RCC 7860 (cell line): ENCODE results near the gene R3HDM1.
"Not testable (repeated sequence)": the region's sequence is repeated elsewhere in the genome, so short reads cannot be mapped to it uniquely, and the experiment has no call there.

Experiments
- DNase-seq: peaks from one replicate; pipeline ENCODE4 v3.0.0-alpha.2; 2015; ENCODE audit warnings: low spot score
- FAIRE-seq: peaks from 2 replicates; lab custom pipeline; 2012; peaks lifted over from hg19 to GRCh38; lab: Jason Lieb, UNC

R3HDM1 gene

DNA sequence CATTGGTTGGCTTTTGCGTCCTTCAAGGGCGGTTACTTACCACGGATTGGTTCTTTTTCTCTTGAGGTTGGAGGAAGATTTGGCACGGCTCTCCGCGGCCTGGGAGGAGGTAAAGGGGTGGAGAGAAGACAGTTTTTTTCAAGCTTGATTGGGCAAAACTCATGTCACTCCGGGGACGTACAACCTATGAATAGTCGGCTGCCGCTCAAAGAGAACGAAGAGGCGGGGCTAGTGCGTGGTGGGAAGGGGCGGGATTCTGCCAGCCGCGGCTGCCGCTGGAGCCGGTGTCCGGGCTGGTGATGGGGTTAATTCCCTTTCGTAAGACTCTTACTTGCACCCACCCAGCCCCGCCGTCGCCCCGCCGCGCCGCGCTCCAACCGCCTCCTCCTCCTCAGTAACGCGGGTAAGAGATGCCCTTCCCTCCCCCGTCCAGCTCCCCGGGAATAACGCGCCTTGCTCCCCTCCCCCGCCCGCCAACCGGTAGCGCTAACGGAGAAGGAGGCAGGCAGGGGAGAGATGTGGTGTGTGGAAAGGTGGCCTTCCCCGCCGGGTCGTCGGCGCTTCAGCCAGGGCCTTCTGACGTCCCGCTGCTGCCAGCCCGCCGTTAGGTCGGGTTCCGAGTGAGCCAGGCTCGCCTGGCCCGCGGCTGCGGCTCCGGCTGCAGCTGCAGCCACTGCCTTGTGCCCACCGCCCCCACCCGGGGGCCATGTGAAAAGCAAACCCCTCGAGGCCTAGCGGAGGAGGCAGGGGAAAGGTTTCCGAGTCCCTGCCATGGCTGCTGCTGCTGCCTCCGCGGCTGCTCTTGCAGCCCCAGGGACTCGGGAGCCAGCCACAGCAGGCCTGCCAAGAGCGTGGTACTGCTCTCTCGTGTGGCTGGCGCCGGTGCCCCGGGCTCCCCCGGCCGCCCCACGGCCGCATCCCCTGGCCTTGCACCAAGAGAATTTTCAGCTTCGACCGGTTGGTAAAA is at the start of gene R3HDM1:
R3HDM1 (plus strand) TSS at position 254 of the 967 bp plus-strand sequence. CDS start 73,362 bp downstream, outside the sequence.
- FAIRE-seq: peak; percentile 94

GRCh38 chr2:135485441-135485840 is 45.8 kb upstream of the R3HDM1 start:
- DNase-seq: no peak
- no peak for FAIRE-seq

More for the DNA sequence above, at the start of gene R3HDM1:
- peak; percentile 100 for DNase-seq

DNA sequence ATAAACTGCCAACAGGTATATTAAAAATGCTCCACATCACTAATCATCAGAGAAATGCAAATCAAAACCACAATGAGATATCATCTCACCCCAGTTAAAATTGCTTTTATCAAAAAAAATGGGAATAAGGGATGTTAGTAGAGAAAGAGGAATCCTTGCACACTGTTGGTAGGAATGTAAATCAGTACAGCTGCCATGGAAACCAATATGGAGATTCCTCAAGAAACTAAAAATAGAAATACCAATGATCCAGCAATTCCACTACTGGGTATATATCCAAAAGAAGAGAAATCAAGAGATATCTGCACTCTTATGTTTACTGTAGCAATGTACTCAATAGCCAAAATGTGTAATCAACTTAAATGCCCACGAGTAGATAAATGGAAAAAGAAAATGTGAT is 40.9 kb upstream of the R3HDM1 start:
- DNase-seq (no peak), FAIRE-seq (no peak)

DNA sequence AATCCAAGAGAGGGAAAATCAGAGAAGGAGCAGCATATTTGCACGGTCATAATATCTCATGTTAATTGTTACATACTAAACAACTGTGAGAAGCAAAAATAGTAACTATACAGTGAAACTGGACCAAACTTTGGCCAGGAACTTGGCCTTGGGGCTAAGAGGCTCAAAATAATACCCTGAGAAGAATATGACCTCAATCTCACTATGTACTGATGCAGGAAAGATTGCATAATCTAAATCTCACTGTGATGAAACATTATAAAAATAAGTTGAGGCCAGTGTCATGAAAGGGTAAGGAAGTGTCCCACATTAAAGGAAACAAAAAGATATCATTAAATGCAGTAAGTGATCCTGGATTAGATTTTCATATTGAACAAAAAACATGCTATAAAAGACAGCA is 36.8 kb upstream of the R3HDM1 start:
- FAIRE-seq (no peak), DNase-seq (no peak)

GRCh38 chr2:135494917-135495316 is 36.4 kb upstream of the R3HDM1 start:
- no peak for DNase-seq
- no peak for FAIRE-seq

DNA sequence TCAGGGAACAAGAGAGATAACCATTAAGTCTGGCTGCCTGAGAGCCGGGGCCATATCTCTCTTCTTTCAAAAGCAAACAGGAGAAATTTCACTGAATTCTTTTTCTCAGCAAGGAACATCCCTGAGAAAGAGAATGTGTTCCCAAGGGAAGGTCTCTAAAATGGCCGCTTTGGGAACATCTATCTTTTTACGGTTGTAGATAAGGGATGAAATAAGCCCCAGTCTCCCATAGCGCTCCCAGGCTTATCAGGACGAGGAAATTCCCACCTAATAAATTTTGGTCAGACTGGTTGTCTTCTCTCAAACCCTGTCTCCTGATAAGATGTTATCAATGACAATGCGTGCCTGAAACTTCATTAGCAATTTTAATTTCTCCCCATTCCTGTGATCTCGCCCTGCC is 32.7 kb upstream of the R3HDM1 start:
- FAIRE-seq, DNase-seq: not testable (repeated sequence)

- DNase-seq (no peak), FAIRE-seq (no peak)
These were observed 26.5 kb upstream of the R3HDM1 start for GRCh38 chr2:135504811-135505210.

- FAIRE-seq (no peak), DNase-seq (no peak)
These were observed 20.7 kb upstream of the R3HDM1 start for GRCh38 chr2:135510577-135510976.

GRCh38 chr2:135512099-135512498 is 19.2 kb upstream of the R3HDM1 start:
- no peak for DNase-seq
- no peak for FAIRE-seq

GRCh38 chr2:135525786-135526185 is 5.5 kb upstream of the R3HDM1 start:
- FAIRE-seq (no peak), DNase-seq (no peak)

- FAIRE-seq: no peak
- no peak for DNase-seq
These were observed 3.3 kb upstream of the R3HDM1 start for GRCh38 chr2:135528006-135528405.

DNA sequence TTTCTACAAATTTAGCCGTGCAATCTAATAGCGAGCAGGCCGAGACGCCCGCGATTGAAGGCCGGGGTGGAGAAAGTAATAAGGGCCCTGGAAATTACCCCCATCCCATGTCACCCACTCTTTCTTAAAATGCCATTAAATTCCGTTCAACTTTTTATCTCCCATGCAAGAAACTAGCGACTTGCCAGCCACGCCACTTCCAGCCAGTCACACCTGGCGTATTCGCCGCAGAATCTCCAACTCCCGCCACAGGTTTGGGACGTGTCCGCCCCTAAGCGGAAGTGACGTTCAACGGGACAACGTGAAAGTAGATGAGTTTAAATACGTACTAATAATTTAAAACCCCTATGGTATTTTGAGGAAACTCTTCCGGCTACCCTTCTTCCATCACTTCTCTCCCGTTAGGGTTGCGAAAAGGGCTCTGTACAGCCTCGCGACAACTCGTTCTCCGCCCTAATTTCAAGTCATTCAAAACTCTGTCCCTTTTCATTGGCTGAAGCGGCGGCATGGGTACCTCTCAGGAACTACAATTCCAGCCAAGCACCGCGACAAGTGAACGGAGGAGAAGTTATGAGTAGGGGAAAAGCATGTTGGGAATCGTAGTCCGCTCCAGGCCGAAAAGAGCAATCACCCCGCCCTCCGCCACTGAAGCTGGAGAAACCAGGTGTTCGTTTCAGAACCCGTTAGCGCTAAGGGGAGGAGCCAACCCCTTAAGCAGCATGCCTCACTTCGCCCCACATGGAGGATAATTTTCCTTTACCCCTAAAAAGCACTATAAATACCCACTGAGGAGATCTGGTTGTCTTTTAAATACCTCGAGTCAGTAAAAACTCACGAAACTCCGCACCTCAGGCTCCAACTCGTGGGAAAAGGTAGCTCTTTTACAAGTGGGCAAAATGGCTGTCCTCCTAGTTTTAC is 712 bp upstream of the R3HDM1 start, which contains the start of gene ZRANB3:
ZRANB3 (minus strand) TSS at position 906 of the 918 bp plus-strand sequence.
- peak; percentile 97 for DNase-seq
- no peak for FAIRE-seq

GRCh38 chr2:135532581-135532980 is 1.3 kb downstream of the R3HDM1 start:
- DNase-seq: no peak
- FAIRE-seq: no peak

DNA sequence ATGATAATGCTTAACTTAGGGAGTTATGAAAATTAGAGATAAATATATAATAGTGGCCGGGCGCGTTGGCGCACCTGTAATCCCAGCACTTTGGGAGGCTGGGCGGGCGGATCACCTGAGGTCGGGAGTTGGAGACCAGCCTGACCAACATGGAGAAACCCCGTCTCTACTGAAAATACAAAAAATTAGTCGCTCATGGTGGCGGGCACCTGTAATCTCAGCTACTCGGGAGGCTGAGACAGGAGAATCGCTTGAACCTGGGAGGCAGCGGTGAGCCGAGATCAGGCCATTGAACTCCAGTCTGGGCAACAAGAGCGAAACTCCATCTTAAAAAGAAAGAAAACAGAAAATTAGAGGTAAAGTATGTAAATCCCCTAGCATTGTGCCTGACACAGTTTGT is 2.3 kb downstream of the R3HDM1 start:
- not testable (repeated sequence) for FAIRE-seq, DNase-seq

DNA sequence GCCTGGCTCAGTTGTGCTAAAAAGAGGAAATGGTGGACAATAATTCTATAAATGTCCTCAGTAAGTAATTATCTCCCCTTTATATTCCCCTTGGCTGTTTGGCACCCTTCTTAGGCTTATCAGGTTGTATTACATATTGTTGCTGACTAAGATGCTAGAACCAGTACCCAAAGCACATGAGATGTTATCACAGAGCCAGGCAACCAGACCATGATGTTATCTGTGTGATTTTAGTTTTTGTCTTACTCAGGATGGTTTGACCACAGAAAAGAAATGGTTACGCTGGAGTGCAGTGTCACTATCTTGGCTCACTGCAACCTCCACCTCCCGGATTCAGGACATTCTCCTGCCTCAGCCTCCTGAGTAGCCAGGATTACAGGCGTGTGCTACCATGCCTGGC is 15.2 kb downstream of the R3HDM1 start:
- DNase-seq: no peak
- no peak for FAIRE-seq

DNA sequence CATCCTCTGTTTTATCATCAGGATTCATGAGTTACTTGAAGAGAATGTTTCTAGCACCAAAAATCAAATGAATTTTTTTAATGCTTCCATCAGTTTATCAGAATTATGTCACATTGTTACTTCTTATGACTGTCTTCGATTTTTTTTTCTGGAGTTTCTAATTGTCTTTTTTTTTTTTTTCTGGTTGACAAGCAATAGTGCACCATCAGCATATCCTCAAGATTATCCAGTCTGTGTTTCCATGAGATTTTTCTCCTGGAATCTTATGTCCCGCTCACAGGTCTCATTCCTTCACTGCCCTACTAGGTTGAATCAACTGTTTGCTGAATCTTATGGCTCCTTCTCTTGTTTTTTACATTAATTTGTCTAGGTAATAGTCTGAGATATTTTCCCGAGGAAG is 16.0 kb downstream of the R3HDM1 start:
- no peak for DNase-seq
- no peak for FAIRE-seq

GRCh38 chr2:135551356-135551755 is 20.1 kb downstream of the R3HDM1 start:
- no peak for FAIRE-seq
- DNase-seq: no peak

DNA sequence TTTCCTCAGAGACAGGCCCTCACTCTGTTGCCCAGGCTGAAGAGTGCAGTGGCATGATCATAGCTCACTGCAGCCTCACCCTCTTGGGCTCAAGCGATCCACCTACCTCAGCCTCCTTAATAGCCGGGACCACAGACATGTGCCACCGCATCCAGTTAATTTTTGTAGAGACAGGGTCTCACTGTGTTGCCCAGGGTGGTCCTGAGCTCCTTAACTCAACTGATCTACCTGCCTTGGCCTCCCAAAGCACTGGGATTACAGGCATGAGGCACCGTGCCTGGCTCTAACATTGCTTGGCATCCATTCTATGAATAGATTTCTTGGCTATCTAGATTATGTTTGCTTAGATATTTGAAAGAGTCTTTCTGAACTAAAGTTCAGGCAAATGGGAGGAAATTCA is 21.6 kb downstream of the R3HDM1 start:
- DNase-seq: no peak
- no peak for FAIRE-seq

- FAIRE-seq (no peak), DNase-seq (no peak)
These were observed 24.0 kb downstream of the R3HDM1 start for GRCh38 chr2:135555311-135555710.

- no peak for DNase-seq
- FAIRE-seq: no peak
These were observed 26.2 kb downstream of the R3HDM1 start for GRCh38 chr2:135557530-135557929.

DNA sequence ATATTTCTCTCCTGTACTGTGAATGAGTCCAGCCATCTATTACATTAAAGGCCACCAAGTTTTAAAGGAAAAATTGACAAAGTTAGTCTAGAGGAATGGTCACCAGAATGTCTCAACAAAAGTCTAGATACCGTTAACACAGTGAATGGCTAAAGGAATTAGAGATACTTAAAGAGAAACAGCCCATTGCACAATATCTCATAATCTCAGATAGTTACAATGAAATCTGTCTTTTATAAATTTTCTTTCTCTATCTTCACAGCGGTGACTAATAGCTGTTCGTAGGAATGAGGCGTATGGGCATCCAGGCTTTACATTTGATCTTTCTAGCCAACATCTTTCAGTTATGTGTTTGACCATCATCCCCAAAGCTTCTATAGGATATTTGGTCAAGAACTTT is 30.6 kb downstream of the R3HDM1 start:
- DNase-seq (no peak), FAIRE-seq (no peak)
